ENCODE data around the gene NECAB3.

The NECAB3 gene, protein sequence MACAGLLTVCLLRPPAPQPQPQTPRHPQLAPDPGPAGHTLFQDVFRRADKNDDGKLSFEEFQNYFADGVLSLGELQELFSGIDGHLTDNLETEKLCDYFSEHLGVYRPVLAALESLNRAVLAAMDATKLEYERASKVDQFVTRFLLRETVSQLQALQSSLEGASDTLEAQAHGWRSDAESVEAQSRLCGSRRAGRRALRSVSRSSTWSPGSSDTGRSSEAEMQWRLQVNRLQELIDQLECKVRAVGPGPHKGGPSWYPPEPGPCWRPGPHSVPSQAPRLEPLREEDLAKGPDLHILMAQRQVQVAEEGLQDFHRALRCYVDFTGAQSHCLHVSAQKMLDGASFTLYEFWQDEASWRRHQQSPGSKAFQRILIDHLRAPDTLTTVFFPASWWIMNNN

DNA sequence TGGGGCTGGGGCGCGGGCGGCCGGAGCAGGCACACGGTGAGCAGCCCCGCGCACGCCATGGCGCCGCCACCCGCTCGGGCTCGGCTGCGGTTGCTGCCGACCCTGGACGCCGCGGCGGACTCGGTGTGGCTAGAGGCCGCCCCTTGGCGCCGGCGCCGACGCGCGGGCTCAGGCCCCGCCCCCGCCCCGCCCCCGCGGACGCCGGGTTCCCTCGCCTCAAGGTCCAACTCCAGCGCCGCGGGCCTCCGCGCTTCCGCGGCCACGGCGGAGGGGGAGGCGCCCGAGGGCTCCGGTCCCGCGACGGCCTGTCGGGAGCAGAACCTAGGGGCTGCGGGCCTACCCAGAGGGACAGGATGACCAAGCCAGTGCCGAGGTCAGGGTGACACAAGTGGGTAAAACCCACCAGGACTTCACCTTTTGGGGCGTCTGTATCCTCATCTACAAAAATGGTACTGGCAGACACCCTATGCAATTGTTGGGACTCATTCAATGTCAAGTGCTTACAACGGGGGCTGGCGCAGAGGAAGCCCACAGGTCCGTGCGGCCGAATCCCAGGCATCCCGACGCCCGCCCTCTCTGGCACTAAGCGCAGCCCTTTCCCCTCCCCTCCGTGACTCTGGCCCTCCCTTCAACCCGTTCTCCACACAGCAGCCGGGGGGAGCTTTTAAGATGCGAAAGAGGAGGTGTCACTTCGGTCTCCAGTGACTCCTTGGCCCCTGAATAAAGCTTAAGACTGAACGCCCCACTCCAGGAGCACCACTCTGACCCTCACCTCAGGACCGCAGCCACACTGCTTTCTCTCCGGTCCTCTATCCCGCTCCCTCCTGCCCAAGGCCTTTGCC, at the start of gene NECAB3:
Gene NECAB3 (minus strand): TSS at position 135 of the 842 bp plus-strand sequence. CDS start 76 bp downstream, at position 59.
- Mint-ChIP-seq H3K4me3 (peak within 1 kb of the TSS; percentile 91), H3K27me3 (no peaks in the 10 kb centered on the region), H3K9me3 (no peaks in the 10 kb centered on the region), H3K4me1 (peaks cover 33% of the 10 kb centered on the region), H3K27ac (ENCODE audit: low read depth) (peak within 1 kb of the TSS; percentile 55), H3K36me3 (ENCODE audit: insufficient read depth) (peaks cover 4% of the 10 kb centered on the region)
- DNase-seq (ENCODE audit: low spot score in 2 of 2) (no peak), ATAC-seq (replicated peaks; ENCODE audit: extremely low read depth, poor library complexity, severe bottlenecking) (peak; percentile 62)

DNA sequence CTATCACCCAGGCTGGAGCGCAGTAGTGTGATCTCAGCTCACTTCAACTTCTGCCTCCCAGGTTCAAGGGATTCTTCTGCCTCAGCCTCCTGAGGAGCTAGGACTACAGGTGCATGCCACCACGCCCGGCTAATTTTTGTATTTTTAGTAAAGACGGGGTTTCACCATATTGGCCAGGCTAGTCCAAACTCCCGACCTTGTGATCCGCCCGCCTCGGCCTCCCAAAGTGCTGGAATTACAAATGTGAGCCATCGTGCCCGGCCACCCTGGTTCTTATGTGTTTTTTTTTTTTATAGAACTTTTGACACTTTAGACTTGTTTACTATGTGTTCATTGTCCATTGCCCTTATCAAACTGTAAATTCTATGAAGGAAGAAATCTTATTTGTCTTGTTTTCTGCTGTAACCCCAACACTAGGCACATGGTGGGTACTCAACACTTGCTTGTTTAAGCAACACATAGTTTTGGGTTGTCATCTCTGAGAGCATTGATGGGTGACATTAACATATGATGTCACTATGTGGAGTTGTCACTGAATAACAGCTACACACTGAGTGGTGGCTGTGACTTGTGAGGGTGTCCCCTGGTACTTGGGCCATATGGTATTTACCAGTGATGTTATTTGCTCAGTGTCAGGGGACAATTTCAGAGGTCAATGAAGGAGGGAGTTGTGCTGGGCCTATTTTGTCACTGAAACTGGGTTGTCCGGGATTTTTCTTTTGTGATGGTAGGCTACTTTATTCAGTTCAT, 47.3 kb upstream of the NECAB3 start:
- H3K36me3 Mint-ChIP-seq (ENCODE audit: insufficient read depth): peaks cover 7% of the 10 kb centered on the region
- no peaks in the 10 kb centered on the region for H3K27me3 Mint-ChIP-seq
- no peak overlapping the region for H3K27ac Mint-ChIP-seq (ENCODE audit: low read depth)
- DNase-seq (ENCODE audit: low spot score in 2 of 2): no peak
- no peak for ATAC-seq (replicated peaks; ENCODE audit: extremely low read depth, poor library complexity, severe bottlenecking)
- H3K4me1 Mint-ChIP-seq: peaks cover 17% of the 10 kb centered on the region
- peaks cover 5% of the 10 kb centered on the region for H3K9me3 Mint-ChIP-seq
- peak overlapping the region; percentile 74 for H3K4me3 Mint-ChIP-seq

DNA sequence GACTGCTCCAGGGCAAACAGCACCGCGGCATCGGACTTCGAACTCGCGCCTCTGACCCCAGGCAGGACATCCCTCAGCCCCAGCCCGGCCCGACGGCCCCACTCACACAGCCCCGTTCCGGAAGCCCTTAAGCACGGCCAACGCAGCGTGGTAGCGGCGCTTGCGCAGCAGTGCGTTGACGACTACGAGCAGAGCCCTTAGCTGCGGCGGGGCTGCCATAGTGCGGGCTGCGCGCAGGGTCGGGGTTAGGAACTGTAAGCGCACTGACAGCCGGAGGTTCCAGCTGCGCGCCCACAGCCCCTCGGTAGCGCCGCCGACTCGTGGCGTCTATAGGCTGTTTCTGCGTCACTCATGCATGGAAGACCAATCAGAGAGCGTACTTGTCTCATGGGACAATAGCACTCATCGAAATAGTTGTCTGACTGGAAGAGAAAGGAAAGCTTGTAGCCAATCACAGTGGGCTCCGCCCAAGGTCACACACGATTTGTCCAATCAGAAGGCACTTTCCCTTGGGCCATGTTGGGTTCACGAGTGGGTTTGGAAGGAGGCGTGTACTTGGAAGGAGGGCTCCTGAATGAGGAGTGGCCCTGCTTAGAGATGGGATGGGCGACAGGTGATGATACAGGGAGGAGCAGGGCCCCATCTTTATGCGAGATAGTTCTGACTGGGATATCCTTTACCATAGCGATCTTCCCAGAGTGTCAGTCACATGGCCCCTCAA, 45.9 kb upstream of the NECAB3 start, which contains the start of gene PXMP4:
Gene PXMP4 (minus strand): TSS at position 322 of the 721 bp plus-strand sequence. CDS start 103 bp downstream, at position 219.
- peak within 1 kb of the TSS; percentile 74 for H3K4me3 Mint-ChIP-seq
- peaks cover 5% of the 10 kb centered on the region for H3K9me3 Mint-ChIP-seq
- H3K36me3 Mint-ChIP-seq (ENCODE audit: insufficient read depth): peaks cover 12% of the 10 kb centered on the region
- ATAC-seq (replicated peaks; ENCODE audit: extremely low read depth, poor library complexity, severe bottlenecking) (peak; percentile 98), DNase-seq (ENCODE audit: low spot score in 2 of 2) (peak; percentile 73 to 85)
- no peaks in the 10 kb centered on the region for H3K27me3 Mint-ChIP-seq
- peak within 1 kb of the TSS; percentile 24 for H3K27ac Mint-ChIP-seq (ENCODE audit: low read depth)
- H3K4me1 Mint-ChIP-seq: peaks cover 25% of the 10 kb centered on the region

DNA sequence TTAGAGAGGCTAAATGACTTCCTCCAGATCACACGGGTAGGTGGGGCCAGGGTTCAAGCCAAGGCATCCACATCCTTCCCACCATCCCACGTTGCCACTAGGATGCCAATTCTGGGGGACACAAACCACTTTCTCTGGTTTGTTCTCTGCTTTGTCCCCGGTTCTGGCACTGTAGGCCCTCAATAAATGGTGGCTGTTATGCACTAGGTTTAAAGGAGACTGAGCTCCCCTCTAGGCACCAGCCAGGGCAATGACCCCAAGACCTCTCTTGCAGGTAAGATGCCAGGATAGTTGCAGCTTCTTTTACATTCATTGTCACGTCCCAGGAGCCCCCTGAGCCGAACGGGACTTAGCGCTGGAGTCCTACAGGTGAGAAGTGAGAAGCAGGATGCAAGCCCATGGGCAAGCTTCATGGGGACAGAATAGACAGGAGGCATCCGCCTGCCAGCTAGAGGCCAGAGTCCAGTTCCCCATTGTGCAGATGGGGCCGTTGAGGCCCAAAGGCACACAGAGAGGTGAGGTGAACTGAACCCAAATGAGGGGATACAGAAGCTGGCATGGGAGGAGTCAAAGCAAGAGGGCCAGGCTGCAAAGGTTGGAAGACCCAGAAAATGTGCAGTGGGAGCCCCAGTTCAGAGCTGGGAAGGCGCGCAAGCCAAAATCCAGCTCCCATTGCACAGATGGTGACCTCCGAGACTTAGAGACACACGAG, 45.2 kb upstream of the NECAB3 start:
- H3K27ac Mint-ChIP-seq (ENCODE audit: low read depth): peak overlapping the region; percentile 24
- no peak for DNase-seq (ENCODE audit: low spot score in 2 of 2)

DNA sequence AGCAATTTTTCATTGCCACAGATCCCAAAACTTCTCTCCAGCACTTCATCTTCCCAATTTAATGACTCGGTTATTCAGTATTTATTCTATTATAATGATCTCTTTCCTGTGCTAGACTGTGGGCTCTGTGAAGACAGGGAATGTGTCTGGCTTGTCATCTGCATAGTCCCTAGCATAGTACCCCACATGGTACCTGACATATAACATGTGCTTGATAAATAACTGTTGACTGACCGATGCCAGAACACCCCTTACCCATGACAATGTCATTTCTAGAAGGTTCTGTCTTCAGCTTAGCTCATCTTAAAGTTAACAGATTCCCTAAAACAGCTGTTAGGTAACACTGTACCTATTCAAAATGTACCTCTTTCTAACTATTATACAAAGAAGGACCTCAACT, 42.3 kb upstream of the NECAB3 start:
- Mint-ChIP-seq H3K36me3 (ENCODE audit: insufficient read depth) (peaks cover 31% of the 10 kb centered on the region), H3K27me3 (no peaks in the 10 kb centered on the region), H3K27ac (ENCODE audit: low read depth) (no peak overlapping the region), H3K4me3 (no peak overlapping the region), H3K9me3 (peaks cover 5% of the 10 kb centered on the region), H3K4me1 (peaks cover 32% of the 10 kb centered on the region)
- ATAC-seq (replicated peaks; ENCODE audit: extremely low read depth, poor library complexity, severe bottlenecking) (no peak), DNase-seq (ENCODE audit: low spot score in 2 of 2) (no peak)

More for the DNA sequence above, 45.2 kb upstream of the NECAB3 start:
- no peak for ATAC-seq (replicated peaks; ENCODE audit: extremely low read depth, poor library complexity, severe bottlenecking)
- peaks cover 5% of the 10 kb centered on the region for H3K9me3 Mint-ChIP-seq
- H3K36me3 Mint-ChIP-seq (ENCODE audit: insufficient read depth): peaks cover 12% of the 10 kb centered on the region
- no peaks in the 10 kb centered on the region for H3K27me3 Mint-ChIP-seq
- H3K4me3 Mint-ChIP-seq: peak overlapping the region; percentile 74
- peaks cover 25% of the 10 kb centered on the region for H3K4me1 Mint-ChIP-seq

DNA sequence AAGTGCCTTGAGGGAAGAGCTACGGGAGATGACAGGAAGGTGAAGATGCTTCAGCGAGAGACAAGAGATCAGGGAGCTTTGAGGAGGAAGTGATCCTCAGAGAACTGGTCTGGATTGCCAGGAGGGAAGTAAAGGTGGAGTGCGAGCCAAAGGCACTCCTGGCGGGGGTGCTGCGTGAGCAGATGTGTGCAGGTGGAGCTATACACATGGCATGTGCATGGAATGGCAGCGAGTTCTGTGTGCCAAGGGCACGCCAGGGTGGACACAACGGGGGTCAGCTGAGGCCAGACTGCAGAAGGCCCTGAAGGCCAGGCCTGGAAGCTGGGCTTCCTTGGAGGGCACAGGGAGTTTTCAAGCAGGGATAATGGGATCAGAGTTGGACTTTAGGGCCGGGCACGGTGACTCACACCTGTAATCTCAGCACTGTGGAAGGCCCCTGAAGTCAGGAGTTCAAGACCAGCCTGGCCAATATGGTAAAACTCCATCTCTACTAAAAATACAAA, 39.7 kb upstream of the NECAB3 start:
- Mint-ChIP-seq H3K9me3 (no peaks in the 10 kb centered on the region), H3K4me1 (peaks cover 34% of the 10 kb centered on the region), H3K27me3 (no peaks in the 10 kb centered on the region), H3K27ac (ENCODE audit: low read depth) (no peak overlapping the region), H3K36me3 (ENCODE audit: insufficient read depth) (peaks cover 35% of the 10 kb centered on the region), H3K4me3 (no peak overlapping the region)
- ATAC-seq (replicated peaks; ENCODE audit: extremely low read depth, poor library complexity, severe bottlenecking) (no peak), DNase-seq (ENCODE audit: low spot score in 2 of 2) (no peak)

- DNase-seq (ENCODE audit: low spot score in 2 of 2) (no peak), ATAC-seq (replicated peaks; ENCODE audit: extremely low read depth, poor library complexity, severe bottlenecking) (no peak)
- H3K4me1 Mint-ChIP-seq: peaks cover 29% of the 10 kb centered on the region
- H3K4me3 Mint-ChIP-seq: no peak overlapping the region
- H3K27ac Mint-ChIP-seq (ENCODE audit: low read depth): peak overlapping the region; percentile 30
- H3K9me3 Mint-ChIP-seq: no peaks in the 10 kb centered on the region
- H3K27me3 Mint-ChIP-seq: no peaks in the 10 kb centered on the region
- H3K36me3 Mint-ChIP-seq (ENCODE audit: insufficient read depth): peaks cover 40% of the 10 kb centered on the region
Measured at GRCh38 chr20:33711446-33711738, 37.2 kb upstream of the NECAB3 start.

GRCh38 chr20:33710681-33711445, 36.6 kb upstream of the NECAB3 start:
- H3K27ac Mint-ChIP-seq (ENCODE audit: low read depth): peak overlapping the region; percentile 30
- H3K27me3 Mint-ChIP-seq: no peaks in the 10 kb centered on the region
- peaks cover 37% of the 10 kb centered on the region for H3K36me3 Mint-ChIP-seq (ENCODE audit: insufficient read depth)
- DNase-seq (ENCODE audit: low spot score in 2 of 2) (no peak), ATAC-seq (replicated peaks; ENCODE audit: extremely low read depth, poor library complexity, severe bottlenecking) (no peak)
- no peaks in the 10 kb centered on the region for H3K9me3 Mint-ChIP-seq
- H3K4me3 Mint-ChIP-seq: no peak overlapping the region
- peaks cover 24% of the 10 kb centered on the region for H3K4me1 Mint-ChIP-seq

DNA sequence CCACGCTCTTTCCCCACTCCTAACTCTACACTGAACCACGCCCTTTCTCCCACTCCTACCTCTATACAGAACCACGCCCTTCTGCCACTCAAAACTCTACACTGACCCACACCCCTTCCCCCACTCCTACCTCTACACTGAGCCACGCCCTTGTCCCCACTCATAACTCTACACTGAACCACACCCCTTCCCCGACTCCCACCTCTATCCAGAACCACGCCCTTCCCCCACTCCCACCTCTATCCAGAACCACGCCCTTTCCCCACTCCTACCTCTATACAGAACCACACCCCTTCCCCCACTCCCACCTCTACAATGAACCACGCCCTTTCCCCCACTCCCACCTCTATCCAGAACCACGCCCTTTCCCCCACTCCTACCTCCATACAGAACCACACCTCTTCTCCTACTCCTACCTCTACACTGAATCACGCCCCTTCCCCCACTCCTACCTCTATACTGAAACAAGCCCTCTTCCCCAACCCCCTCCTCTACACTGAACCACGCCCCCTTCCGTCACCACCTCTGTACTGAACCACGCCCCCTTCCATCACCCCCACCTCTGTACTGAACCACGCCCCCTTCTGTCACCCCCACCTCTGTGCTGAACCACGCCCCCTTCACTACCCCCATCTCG, 35.8 kb upstream of the NECAB3 start:
- no peak overlapping the region for H3K4me3 Mint-ChIP-seq
- DNase-seq (ENCODE audit: low spot score in 2 of 2): no peak
- no peak overlapping the region for H3K27ac Mint-ChIP-seq (ENCODE audit: low read depth)
- no peaks in the 10 kb centered on the region for H3K9me3 Mint-ChIP-seq
- H3K4me1 Mint-ChIP-seq: peaks cover 22% of the 10 kb centered on the region
- no peaks in the 10 kb centered on the region for H3K27me3 Mint-ChIP-seq
- no peak for ATAC-seq (replicated peaks; ENCODE audit: extremely low read depth, poor library complexity, severe bottlenecking)
- peaks cover 40% of the 10 kb centered on the region for H3K36me3 Mint-ChIP-seq (ENCODE audit: insufficient read depth)

DNA sequence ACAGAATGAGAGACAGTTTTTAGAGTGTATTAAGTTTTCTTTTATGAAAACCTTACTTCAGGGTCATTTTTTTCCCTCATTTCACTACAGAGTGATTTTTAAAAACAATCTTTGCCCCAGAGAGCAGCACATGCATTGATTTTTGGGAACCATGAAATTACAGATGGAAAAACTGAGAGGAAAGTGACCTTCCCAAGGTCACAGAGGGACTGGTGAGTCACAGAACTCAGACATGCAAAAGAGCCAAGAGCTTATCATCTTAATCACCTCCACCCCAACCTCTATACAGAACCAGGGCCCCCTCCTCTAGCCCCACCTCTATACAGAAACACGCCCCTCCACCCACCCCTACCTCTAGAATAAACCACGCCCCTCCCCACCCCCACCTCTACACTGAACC, 35.2 kb upstream of the NECAB3 start:
- Mint-ChIP-seq H3K4me3 (no peak overlapping the region), H3K36me3 (ENCODE audit: insufficient read depth) (peaks cover 40% of the 10 kb centered on the region), H3K27me3 (no peaks in the 10 kb centered on the region), H3K9me3 (no peaks in the 10 kb centered on the region), H3K4me1 (peaks cover 22% of the 10 kb centered on the region), H3K27ac (ENCODE audit: low read depth) (no peak overlapping the region)
- ATAC-seq (replicated peaks; ENCODE audit: extremely low read depth, poor library complexity, severe bottlenecking) (no peak), DNase-seq (ENCODE audit: low spot score in 2 of 2) (no peak)
